DMS79 (cell line): ENCODE measurements around the gene USP6.
"Not testable (repeated sequence)": the region's sequence is repeated elsewhere in the genome, so short reads cannot be mapped to it uniquely, and the experiment has no call there.

Source experiments
- DNase-seq: peaks from one replicate; lab custom pipeline; 2025; lab: John Stamatoyannopoulos, UW

The USP6 gene

GRCh38 chr17:5122056-5122455 is 6.2 kb downstream of the USP6 start:
- DNase-seq: not testable (repeated sequence)

- peak; percentile 41 for DNase-seq
These were observed 6.9 kb downstream of the USP6 start for GRCh38 chr17:5122586-5123342.

- DNase-seq: no peak
These were observed 7.7 kb downstream of the USP6 start for GRCh38 chr17:5123343-5124124.

GRCh38 chr17:5124125-5124760 is 8.4 kb downstream of the USP6 start:
- DNase-seq: not testable (repeated sequence)

- not testable (repeated sequence) for DNase-seq
These were observed 9.1 kb downstream of the USP6 start for GRCh38 chr17:5124896-5125295.

GRCh38 chr17:5126719-5127488 is 11.1 kb downstream of the USP6 start:
- DNase-seq: no peak

GRCh38 chr17:5127910-5128309 is 12.1 kb downstream of the USP6 start:
- no peak for DNase-seq

GRCh38 chr17:5128387-5128786 is 12.6 kb downstream of the USP6 start:
- not testable (repeated sequence) for DNase-seq

GRCh38 chr17:5128905-5129535 is 13.2 kb downstream of the USP6 start:
- no peak for DNase-seq

- not testable (repeated sequence) for DNase-seq
These were observed 13.9 kb downstream of the USP6 start for GRCh38 chr17:5129770-5130169.

GRCh38 chr17:5130261-5130660 is 14.4 kb downstream of the USP6 start:
- DNase-seq: not testable (repeated sequence)

GRCh38 chr17:5130687-5131086 is 14.9 kb downstream of the USP6 start:
- DNase-seq: not testable (repeated sequence)

GRCh38 chr17:5131146-5131715 is 15.4 kb downstream of the USP6 start:
- DNase-seq: no peak

- not testable (repeated sequence) for DNase-seq
These were observed 16.1 kb downstream of the USP6 start for GRCh38 chr17:5131799-5132502.

- not testable (repeated sequence) for DNase-seq
These were observed 16.8 kb downstream of the USP6 start for GRCh38 chr17:5132503-5133225.

- DNase-seq: no peak
These were observed 17.5 kb downstream of the USP6 start for GRCh38 chr17:5133311-5133710.

- not testable (repeated sequence) for DNase-seq
These were observed 18.1 kb downstream of the USP6 start for GRCh38 chr17:5133961-5134360.

- DNase-seq: not testable (repeated sequence)
These were observed 18.7 kb downstream of the USP6 start for GRCh38 chr17:5134571-5134970.

GRCh38 chr17:5135131-5135712 is 19.4 kb downstream of the USP6 start:
- DNase-seq: not testable (repeated sequence)
